Measurements from ENCODE around the gene CBFA2T2.
"Not testable (repeated sequence)": the region's sequence is repeated elsewhere in the genome, so short reads cannot be mapped to it uniquely, and the experiment has no call there.

Gene CBFA2T2

GRCh38 chr20:33576432-33577125 is 86.7 kb downstream of the CBFA2T2 start:
- no peak for DNase-seq (ENCODE audit: low spot score)

- DNase-seq (ENCODE audit: low spot score): peak; percentile 50
Observed at GRCh38 chr20:33578510-33578909, 88.6 kb downstream of the CBFA2T2 start.

- no peak for DNase-seq (ENCODE audit: low spot score)
Observed at GRCh38 chr20:33583143-33583542, 93.2 kb downstream of the CBFA2T2 start.

GRCh38 chr20:33584976-33585375 is 95.1 kb downstream of the CBFA2T2 start:
- DNase-seq (ENCODE audit: low spot score): peak; percentile 27

- no peak for DNase-seq (ENCODE audit: low spot score)
Observed at GRCh38 chr20:33585413-33585812, 95.5 kb downstream of the CBFA2T2 start.

GRCh38 chr20:33589059-33589458 is 99.2 kb downstream of the CBFA2T2 start:
- DNase-seq (ENCODE audit: low spot score): no peak

GRCh38 chr20:33591901-33592300 is 102.0 kb downstream of the CBFA2T2 start:
- not testable (repeated sequence) for DNase-seq (ENCODE audit: low spot score)

GRCh38 chr20:33594743-33595142 is 104.8 kb downstream of the CBFA2T2 start:
- DNase-seq (ENCODE audit: low spot score): no peak

GRCh38 chr20:33600414-33600813 is 110.5 kb downstream of the CBFA2T2 start:
- no peak for DNase-seq (ENCODE audit: low spot score)

GRCh38 chr20:33600981-33601380 is 111.1 kb downstream of the CBFA2T2 start:
- no peak for DNase-seq (ENCODE audit: low spot score)

GRCh38 chr20:33601861-33602260 is 112.0 kb downstream of the CBFA2T2 start:
- no peak for DNase-seq (ENCODE audit: low spot score)

GRCh38 chr20:33602826-33603590 is 113.1 kb downstream of the CBFA2T2 start:
- no peak for DNase-seq (ENCODE audit: low spot score)

GRCh38 chr20:33604084-33604990 is 114.4 kb downstream of the CBFA2T2 start:
- peak; percentile 13 for DNase-seq (ENCODE audit: low spot score)

GRCh38 chr20:33604991-33605370 is 115.1 kb downstream of the CBFA2T2 start:
- DNase-seq (ENCODE audit: low spot score): peak; percentile 8

- no peak for DNase-seq (ENCODE audit: low spot score)
Observed at GRCh38 chr20:33606118-33606771, 116.3 kb downstream of the CBFA2T2 start.

- no peak for DNase-seq (ENCODE audit: low spot score)
Observed at GRCh38 chr20:33609504-33609903, 119.6 kb downstream of the CBFA2T2 start.

- no peak for DNase-seq (ENCODE audit: low spot score)
Observed at GRCh38 chr20:33611106-33611505, 121.2 kb downstream of the CBFA2T2 start.

- DNase-seq (ENCODE audit: low spot score): no peak
Observed at GRCh38 chr20:33612001-33612400, 122.1 kb downstream of the CBFA2T2 start.

- no peak for DNase-seq (ENCODE audit: low spot score)
Observed at GRCh38 chr20:33621717-33622400, 132.0 kb downstream of the CBFA2T2 start.

- no peak for DNase-seq (ENCODE audit: low spot score)
Observed at GRCh38 chr20:33622705-33623365, 132.9 kb downstream of the CBFA2T2 start.

- no peak for DNase-seq (ENCODE audit: low spot score)
Observed at GRCh38 chr20:33624399-33624798, 134.5 kb downstream of the CBFA2T2 start.

Measured in AG08395 (cell line).